ENCODE results near the gene TADA2B.

Gene TADA2B

DNA sequence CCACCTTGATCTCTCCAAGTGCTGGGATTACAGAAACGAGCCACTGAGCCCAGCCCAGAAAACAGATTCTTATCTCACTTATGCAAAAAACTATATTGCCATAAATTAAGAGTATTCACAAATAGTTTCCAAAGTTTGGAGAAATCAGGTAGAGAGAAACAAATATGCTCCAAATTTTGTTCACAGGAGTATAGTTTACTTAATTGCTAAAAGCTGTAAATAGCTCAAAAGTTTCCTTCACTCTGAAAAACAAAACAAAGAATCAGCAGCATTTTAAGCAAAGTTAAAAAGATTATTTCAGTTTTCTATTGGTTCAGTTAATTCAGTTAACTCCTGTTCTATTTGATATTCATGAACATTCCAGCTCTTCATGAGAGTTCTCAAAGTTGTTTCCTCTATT, 43.2 kb downstream of the TADA2B start:
- Mint-ChIP-seq H3K4me1 (peaks cover 16% of the 10 kb centered on the region), H3K27ac (no peak overlapping the region), H3K9me3 (peaks cover 10% of the 10 kb centered on the region), H3K4me3 (no peak overlapping the region), H3K36me3 (ENCODE audit: low read depth) (no peaks in the 10 kb centered on the region), H3K27me3 (ENCODE audit: low read depth) (peaks cover 8% of the 10 kb centered on the region)
- TF ChIP-seq, protein P1, sequence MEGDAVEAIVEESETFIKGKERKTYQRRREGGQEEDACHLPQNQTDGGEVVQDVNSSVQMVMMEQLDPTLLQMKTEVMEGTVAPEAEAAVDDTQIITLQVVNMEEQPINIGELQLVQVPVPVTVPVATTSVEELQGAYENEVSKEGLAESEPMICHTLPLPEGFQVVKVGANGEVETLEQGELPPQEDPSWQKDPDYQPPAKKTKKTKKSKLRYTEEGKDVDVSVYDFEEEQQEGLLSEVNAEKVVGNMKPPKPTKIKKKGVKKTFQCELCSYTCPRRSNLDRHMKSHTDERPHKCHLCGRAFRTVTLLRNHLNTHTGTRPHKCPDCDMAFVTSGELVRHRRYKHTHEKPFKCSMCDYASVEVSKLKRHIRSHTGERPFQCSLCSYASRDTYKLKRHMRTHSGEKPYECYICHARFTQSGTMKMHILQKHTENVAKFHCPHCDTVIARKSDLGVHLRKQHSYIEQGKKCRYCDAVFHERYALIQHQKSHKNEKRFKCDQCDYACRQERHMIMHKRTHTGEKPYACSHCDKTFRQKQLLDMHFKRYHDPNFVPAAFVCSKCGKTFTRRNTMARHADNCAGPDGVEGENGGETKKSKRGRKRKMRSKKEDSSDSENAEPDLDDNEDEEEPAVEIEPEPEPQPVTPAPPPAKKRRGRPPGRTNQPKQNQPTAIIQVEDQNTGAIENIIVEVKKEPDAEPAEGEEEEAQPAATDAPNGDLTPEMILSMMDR (IDR thresholded peaks at IDR 0.05; ENCODE audit: unreplicated experiment in 3 of 3), result no peak

DNA sequence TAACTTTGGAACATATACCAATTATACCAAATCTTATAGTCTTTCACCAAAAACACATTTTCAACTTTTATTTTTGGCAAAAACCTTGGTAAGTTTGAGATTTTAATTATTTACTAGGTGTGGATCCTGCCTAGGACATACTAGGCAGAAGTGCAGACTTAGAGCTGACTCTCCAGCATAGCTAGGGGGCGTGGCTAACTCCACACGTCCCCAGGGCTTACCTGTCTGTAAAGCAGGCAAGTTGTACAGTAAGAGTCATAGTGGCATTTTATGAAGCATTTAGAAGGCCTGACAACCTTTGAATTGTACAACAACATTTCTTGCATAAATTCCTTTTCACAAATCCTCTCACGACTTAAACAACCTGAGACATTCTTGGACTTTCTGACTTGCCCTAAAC, 43.9 kb downstream of the TADA2B start:
- no peak overlapping the region for H3K27ac Mint-ChIP-seq
- H3K27me3 Mint-ChIP-seq (ENCODE audit: low read depth), result peaks cover 5% of the 10 kb centered on the region
- H3K4me1 Mint-ChIP-seq, result peaks cover 16% of the 10 kb centered on the region
- no peaks in the 10 kb centered on the region for H3K36me3 Mint-ChIP-seq (ENCODE audit: low read depth)
- TF ChIP-seq, protein P1 (IDR thresholded peaks at IDR 0.05; ENCODE audit: unreplicated experiment in 3 of 3), result no peak
- H3K4me3 Mint-ChIP-seq, result no peak overlapping the region
- H3K9me3 Mint-ChIP-seq, result peaks cover 9% of the 10 kb centered on the region

DNA sequence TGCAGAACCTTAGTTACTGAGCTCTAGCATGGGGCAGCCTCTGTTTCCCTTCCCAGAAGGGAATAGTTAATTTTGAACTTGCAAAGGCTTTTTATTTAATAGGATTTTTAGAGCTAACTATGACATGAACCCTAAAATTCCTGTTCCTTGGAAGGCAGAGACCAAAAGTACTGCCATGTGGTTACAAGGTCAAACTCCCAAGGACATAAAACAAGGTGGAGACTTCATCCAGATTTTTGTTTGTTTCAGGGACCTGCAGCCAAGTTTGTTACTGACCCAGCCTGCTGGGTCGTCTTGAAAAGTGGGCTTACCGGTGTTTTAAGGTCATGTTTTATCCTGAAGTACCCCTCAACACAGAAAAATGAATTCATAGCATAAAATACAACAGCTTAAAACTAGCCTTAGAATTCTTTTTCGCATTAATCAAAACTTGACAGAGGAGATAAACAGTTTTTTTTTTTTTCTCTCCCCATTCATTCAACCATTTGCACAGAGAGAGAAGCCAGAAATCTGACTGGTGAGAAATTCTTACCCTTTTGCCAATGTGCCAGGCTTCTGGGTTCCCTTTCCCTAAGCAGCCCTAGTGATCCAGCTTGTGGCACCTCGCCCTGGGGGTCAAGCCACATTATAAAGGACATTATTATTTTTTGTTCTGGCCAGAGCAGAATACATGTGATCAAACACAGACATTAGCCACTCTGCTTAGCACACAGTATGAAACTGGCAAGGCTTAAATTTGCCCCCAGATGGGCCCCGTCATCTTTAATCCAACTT, 46.2 kb downstream of the TADA2B start:
- no peak overlapping the region for H3K4me3 Mint-ChIP-seq
- no peaks in the 10 kb centered on the region for H3K36me3 Mint-ChIP-seq (ENCODE audit: low read depth)
- peaks cover 12% of the 10 kb centered on the region for H3K9me3 Mint-ChIP-seq
- H3K27me3 Mint-ChIP-seq (ENCODE audit: low read depth), result peaks cover 9% of the 10 kb centered on the region
- TF ChIP-seq, protein P1 (IDR thresholded peaks at IDR 0.05; ENCODE audit: unreplicated experiment in 3 of 3), result no peak
- peaks cover 22% of the 10 kb centered on the region for H3K4me1 Mint-ChIP-seq
- H3K27ac Mint-ChIP-seq, result peak overlapping the region; percentile 36 to 79 (median 70)

DNA sequence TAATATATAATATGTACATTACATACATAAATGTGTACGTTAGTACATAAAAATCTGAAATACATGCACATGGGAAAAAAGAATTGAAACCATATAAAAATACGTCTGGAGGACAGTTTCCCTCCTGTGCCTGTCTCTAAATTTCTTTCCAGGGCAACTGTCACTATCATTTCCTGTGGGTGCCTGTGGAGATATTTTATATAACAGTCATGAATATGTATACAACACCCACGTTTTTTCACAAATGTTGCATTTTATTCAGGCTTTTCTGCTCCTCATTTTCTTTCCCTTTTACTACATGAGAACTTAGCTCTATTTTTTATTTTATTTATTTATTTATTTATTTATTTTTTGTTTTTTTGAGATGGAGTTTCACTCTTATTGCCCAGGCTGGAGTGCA, 48.9 kb downstream of the TADA2B start:
- no peak overlapping the region for H3K4me3 Mint-ChIP-seq
- TF ChIP-seq, protein P1 (IDR thresholded peaks at IDR 0.05; ENCODE audit: unreplicated experiment in 3 of 3), result no peak
- H3K27me3 Mint-ChIP-seq (ENCODE audit: low read depth), result peaks cover 9% of the 10 kb centered on the region
- H3K9me3 Mint-ChIP-seq, result peaks cover 3% of the 10 kb centered on the region
- H3K36me3 Mint-ChIP-seq (ENCODE audit: low read depth), result no peaks in the 10 kb centered on the region
- H3K27ac Mint-ChIP-seq, result no peak overlapping the region
- H3K4me1 Mint-ChIP-seq, result peaks cover 22% of the 10 kb centered on the region

DNA sequence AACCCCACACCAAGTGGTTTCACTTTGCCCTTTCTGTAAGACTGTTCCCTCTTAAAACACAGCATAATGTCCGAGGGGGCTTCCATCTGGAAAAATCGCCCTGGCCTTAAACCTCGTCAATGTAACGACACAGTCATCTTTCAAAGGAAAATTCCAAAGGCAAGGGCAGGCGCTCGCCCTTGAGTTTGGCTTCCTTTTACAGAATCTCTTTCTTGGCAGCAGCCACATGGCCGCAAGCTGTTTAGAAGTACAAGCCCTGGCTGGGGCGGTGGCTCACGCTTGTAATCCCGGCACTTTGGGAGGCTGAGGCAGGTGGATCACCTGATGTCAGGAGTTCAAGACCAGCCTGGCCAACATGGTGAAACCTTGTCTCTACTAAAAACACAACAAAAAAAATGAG, 51.7 kb downstream of the TADA2B start:
- Mint-ChIP-seq H3K4me1 (peaks cover 9% of the 10 kb centered on the region), H3K27ac (no peak overlapping the region), H3K4me3 (no peak overlapping the region), H3K36me3 (ENCODE audit: low read depth) (no peaks in the 10 kb centered on the region), H3K9me3 (peaks cover 3% of the 10 kb centered on the region), H3K27me3 (ENCODE audit: low read depth) (peaks cover 16% of the 10 kb centered on the region)
- TF ChIP-seq, protein P1 (IDR thresholded peaks at IDR 0.05; ENCODE audit: unreplicated experiment in 3 of 3), result no peak

DNA sequence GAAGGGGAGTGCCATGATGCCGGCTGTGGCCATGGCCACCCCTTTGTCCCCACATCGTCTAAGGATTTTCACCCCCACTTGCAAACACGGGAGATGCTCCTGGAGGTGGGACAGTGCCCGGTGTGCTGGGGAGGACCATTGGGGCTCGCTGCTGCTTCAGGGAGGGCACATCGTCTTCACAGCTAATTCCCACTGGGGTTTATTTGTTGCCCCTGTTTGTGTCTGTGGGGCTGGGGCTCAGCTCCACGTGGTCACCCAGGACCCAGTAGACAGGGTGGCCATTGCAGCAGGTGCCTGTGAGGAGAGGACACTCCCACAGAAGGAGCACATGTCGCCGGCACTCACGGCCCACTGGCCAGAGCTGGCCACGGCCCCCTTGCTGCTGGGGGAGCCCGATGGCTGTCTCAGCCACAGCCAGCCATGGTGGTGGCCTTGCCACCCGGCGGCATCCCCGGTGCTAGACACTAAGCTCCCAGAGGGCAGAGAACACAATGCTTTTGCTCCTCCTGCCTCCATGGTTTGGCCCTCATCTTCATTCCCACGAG, 52.5 kb downstream of the TADA2B start:
- Mint-ChIP-seq H3K27me3 (ENCODE audit: low read depth) (peaks cover 16% of the 10 kb centered on the region), H3K4me3 (no peak overlapping the region), H3K36me3 (ENCODE audit: low read depth) (no peaks in the 10 kb centered on the region), H3K9me3 (peaks cover 3% of the 10 kb centered on the region), H3K27ac (no peak overlapping the region), H3K4me1 (peaks cover 5% of the 10 kb centered on the region)
- TF ChIP-seq, protein P1 (IDR thresholded peaks at IDR 0.05; ENCODE audit: unreplicated experiment in 3 of 3), result no peak
